ENCODE results near the gene CTNNA2. TPM values are rescaled to one million over a fixed set of nuclear protein-coding genes. Genes with fewer than 3 reads are reported as not detected.

The CTNNA2 gene
- total RNA-seq = not detected in 2 replicates

DNA sequence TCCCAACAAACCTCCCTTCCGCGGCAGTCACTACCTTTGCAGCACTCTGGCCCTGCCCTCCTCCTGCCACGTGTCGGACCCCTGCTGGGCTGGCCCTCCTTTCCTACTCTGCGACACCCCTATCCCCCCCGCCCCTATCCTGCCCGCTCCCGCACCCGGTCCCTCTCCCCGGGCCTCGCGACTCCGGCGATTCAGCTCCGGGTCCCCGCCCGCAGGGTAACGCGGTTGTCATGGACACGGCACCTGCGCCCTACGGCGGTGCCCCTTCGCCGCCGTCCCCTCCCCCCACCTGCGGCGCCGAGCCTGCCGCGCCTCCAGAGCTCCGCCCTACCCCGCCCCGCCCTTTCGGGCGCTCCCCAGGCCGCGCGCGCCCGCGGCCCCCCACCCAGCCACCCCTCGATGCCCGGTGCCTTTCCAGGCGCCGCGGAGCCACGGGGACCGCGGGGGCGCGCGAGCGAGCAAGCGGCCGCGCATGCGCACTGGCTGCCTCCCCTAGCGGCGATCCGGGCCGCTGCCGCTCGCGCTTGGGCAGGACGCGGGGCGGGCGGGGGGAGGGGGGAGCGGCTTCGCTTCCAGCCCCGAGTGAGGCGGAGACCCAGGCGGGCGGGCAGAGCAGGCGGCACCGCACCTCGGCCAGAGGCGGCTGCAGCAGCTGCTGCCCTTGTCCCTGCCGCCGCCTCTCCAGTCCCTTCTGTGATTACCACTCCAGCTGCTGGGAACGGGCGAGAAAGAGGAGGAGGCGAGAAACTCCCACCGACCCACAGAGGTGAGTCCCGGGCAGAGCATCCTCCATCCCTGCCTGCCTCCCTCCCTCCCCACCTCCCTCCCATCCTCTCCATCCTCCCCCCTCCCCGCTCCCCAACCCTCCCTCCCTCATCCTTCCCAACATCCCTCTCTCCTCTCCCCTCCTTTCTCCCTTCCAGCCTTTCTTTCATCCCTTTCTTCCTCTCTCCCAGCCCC, at the start of gene CTNNA2:
Gene CTNNA2, plus strand, starts transcription at position 610 of the 960 bp plus-strand sequence.
- DNase-seq (ENCODE audit: extremely low read depth, low read depth, low spot score) = no peak

DNA sequence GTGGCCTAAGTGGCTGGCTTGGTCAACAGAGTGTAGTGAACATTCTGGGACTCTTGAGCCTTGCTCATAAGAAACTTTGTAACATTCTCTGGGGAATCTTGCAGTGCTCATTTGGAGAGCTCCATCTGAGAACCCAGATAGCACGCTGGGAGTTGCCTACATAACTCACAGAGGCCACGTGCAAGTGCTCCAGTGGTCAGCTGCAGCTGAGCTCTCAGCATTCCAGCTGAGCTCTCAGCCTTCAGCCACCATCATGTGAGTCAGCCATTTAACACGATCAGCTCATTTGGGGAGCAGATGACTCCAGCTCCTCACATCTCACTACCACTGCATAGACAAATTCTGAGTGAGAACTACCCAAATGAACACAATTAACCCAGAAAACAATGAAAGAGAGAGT, 25.5 kb upstream of the CTNNA2 start:
- DNase-seq (ENCODE audit: extremely low read depth, low read depth, low spot score) = no peak

DNA sequence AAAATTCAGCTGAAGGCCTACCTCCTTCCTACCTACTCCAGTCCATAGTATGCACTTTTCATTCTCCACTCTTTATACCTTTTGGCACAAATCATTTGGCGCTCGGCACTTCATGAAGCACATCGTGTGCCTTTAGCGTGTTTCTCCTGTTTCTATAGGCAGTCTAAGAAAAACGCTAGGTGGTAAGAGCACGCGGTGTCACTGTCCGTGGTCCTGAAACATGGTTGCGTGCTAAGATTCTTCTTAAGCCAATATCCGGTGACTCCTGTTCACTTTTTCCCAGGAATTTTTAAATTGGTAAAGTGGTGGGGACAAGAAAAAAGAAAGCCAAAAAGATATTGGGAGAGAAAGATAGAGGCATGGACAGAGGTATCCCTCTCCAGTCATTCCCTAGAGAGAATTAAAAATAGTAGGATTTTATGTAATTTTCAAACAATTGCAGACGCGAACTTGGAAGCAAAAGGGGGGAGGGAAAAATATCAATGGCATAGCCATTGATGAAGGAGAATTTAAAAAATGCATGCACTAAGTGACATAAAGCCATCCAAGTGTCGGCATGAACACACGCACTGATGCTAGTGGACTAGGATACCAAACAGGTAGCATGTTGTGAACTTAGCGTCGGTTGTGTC, 1.4 kb upstream of the CTNNA2 start:
- DNase-seq (ENCODE audit: extremely low read depth, low read depth, low spot score) = no peak

GRCh38 chr2:79513711-79514110, 860 bp downstream of the CTNNA2 start:
- DNase-seq (ENCODE audit: extremely low read depth, low read depth, low spot score) = no peak

DNA sequence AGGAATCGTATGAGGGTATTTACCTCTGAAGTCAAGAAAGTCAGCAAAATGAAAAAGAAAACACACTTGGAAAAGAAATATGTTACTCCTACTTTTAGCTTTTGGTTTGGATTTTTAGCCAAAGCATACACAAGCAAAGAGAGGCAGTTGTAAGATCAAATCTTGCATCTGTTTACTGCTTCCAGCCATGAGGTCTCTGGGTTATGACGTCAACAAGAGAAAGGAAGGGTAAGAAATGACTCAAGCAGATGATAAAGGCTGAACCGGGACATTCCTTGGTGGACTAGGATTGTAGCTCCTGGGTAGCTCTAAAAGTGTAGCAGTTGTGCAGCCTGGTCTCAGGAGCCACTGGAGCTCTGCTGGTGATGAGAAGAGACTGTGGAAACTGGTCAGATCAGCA, 16.8 kb downstream of the CTNNA2 start:
- DNase-seq (ENCODE audit: extremely low read depth, low read depth, low spot score) = no peak

- no peak for DNase-seq (ENCODE audit: extremely low read depth, low read depth, low spot score)
Measured at GRCh38 chr2:79530443-79530842, 17.6 kb downstream of the CTNNA2 start.

GRCh38 chr2:79547568-79547967, 34.7 kb downstream of the CTNNA2 start:
- no peak for DNase-seq (ENCODE audit: extremely low read depth, low read depth, low spot score)

DNA sequence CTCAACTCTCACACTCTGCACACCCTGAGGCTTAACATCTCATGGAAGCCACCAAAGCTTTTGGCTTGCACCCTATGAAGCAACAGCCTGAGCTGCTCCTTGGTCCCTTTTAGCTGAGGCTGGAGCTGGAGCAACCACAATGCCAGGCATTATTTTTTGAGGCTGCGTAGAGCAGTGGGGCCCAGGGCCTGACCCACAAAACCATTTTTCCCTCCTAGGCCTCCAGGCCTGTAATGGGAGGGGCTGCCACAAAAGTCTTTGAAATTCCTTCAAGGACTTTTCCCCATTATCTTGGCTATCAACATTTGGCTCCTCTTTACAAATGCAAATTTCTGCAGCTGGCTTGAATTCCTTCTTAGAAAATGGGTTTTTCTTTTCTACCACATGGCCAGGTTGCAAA, 39.8 kb downstream of the CTNNA2 start:
- no peak for DNase-seq (ENCODE audit: extremely low read depth, low read depth, low spot score)

DNA sequence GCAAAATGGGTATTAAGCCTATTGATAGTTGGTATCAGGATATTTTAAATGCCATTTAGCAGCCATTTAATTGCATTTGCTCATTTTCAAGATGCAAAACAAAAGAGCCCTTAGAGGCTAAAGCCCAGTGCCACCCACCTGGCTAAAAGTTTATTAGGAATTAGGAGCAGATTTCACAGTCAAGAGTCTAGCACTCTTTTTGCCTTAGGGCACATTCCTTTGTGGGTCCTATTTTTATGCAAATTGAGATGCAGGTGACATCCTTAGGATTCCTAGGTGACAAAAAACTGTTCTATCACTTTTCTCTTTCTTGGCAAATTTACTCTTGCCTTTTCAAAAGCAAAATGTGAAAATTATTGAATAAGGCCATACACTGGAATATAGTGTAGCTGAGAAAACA, 42.0 kb downstream of the CTNNA2 start:
- no peak for DNase-seq (ENCODE audit: extremely low read depth, low read depth, low spot score)

DNA sequence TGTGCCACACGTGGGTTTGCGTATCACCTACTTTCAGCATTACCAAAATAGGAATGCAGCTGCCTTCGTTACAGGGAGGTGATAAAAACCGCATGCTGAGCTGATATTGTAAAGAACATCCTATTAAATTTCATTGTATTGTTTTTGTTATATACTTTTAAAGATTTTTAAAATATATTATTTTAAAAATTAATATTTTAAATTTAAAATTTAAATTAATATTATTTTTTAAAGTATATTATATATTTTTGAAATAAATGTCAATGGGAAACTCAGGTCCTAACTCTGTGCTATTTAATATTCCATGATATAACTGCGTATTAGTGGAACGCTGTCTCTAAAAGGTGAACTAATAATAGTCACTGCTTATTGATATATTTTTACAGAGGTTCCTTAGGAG, 51.2 kb downstream of the CTNNA2 start:
- no peak for DNase-seq (ENCODE audit: extremely low read depth, low read depth, low spot score)

DNA sequence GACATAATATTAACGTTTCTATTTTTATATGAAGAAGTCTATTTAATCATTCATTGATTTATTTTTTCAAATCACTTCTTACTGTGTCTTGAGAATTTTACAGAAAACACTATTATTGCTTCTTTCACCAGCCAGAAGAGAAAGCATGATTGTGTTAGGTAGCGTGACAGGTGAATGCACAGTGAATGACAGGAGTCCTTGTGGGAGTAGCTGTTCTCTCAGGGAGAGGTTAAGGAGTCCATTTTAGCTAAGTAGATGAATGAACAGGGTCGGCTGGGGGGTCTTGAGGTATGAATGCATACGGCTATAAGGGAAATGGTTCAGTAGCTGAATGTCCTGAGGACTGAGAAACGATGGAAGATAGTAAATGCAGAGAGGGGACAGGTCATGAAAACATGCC, 56.2 kb downstream of the CTNNA2 start:
- DNase-seq (ENCODE audit: extremely low read depth, low read depth, low spot score) = no peak

GRCh38 chr2:79573895-79574674, 61.2 kb downstream of the CTNNA2 start:
- DNase-seq (ENCODE audit: extremely low read depth, low read depth, low spot score) = no peak

DNA sequence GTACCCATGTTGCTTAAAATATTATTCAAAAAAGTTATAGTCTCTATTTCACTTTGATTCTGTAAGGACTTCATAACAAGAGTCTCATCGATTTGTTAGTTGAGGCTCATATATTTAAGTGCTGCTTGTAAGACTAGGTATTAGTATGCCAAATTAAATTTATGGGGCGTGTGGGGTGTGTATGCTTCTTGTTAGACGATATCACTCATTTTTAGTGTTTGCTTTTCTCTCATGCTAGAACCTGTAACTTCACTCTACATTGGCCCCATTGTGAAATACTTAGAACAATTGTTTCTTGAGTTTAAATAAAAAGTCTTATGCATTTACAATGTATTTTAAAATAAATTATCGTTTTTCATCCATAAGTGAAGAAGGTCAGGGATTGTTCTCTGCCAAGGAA, 63.6 kb downstream of the CTNNA2 start:
- DNase-seq (ENCODE audit: extremely low read depth, low read depth, low spot score) = no peak

GRCh38 chr2:79578952-79579351, 66.1 kb downstream of the CTNNA2 start:
- no peak for DNase-seq (ENCODE audit: extremely low read depth, low read depth, low spot score)

- DNase-seq (ENCODE audit: extremely low read depth, low read depth, low spot score) = no peak
Measured at GRCh38 chr2:79580175-79580574, 67.3 kb downstream of the CTNNA2 start.

DNA sequence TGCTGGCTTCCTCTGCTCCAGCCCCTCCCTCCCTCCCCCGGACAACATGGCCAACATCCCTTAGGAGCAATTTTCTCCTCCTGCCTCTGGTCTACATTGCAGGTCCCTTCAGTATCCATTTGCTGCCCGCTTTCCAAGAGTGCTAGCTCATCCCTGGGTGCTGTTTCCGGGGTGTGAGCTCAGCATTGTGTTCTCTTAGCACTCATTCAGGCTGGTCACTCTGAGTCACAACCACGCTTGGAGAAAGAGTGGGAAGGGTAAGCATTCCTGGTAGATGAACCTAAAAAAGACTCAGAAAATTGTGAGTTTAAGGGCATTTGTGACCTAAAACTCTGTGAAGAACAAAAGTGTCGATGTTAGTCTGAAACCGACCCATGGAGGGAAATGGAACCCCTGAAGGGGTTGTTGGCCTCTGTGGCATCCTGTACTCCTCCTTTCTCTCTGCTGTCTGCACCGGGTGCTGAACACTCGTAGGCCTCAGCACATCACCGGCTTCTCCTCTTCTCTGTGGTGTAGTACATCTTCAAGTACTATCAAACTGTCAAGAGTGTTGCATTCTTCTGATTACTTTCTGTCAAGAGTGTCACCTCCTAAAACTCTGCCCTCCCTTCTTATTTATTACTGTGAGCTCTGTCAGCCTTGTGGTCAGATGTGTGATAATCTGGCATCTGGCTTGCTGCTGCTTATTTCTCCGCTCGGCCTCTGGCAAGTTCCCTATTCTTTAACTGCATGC, 73.0 kb downstream of the CTNNA2 start:
- no peak for DNase-seq (ENCODE audit: extremely low read depth, low read depth, low spot score)

GRCh38 chr2:79591281-79591680, 78.4 kb downstream of the CTNNA2 start:
- DNase-seq (ENCODE audit: extremely low read depth, low read depth, low spot score) = no peak

GRCh38 chr2:79593237-79593867, 80.5 kb downstream of the CTNNA2 start:
- DNase-seq (ENCODE audit: extremely low read depth, low read depth, low spot score) = no peak

- no peak for DNase-seq (ENCODE audit: extremely low read depth, low read depth, low spot score)
Measured at GRCh38 chr2:79596403-79596802, 83.6 kb downstream of the CTNNA2 start.

- DNase-seq (ENCODE audit: extremely low read depth, low read depth, low spot score) = no peak
Measured at GRCh38 chr2:79604748-79605147, 91.9 kb downstream of the CTNNA2 start.
